Renal pelvis (tissue), 12 donors: ENCODE data around the gene PSMC2. TPM values are rescaled to one million over a fixed set of nuclear protein-coding genes. Genes with fewer than 3 reads are reported as not detected.

Experiments
- DNase-seq: peaks from one replicate; pipeline ENCODE4 v3.0.0-alpha.2; 2013
- long read RNA-seq, 16 experiments: transcript quantifications; one replicate each; lab custom pipeline, GENCODE V29; 2026
- polyA plus RNA-seq, 3 donors: library from polyadenylated mRNA; unstranded; fragments of 120-200 nt; gene quantifications; one replicate each; pipeline ENCODE4 v1.2.1, GENCODE V29; 2013; ENCODE audit not compliant: insufficient read length in 3 of 3

PSMC2 gene
- polyA plus RNA-seq, result 100 to 1,000 TPM; 107 to 119 (median 112) TPM
- long read RNA-seq, donor 1, transcript PSMC2-201 (12 exons, 2,637 nt), result major isoform, 39 of 46 reads
- long read RNA-seq, donor 1, partial matches to known transcripts, result 7 of 46 reads
- long read RNA-seq, donor 1, other reads (novel, unspliced or antisense), result 0 of 46 reads
- long read RNA-seq, donor 2, transcript PSMC2-201 (12 exons, 2,637 nt), result major isoform, 52 of 82 reads
- long read RNA-seq, donor 2, partial matches to known transcripts, result 30 of 82 reads
- long read RNA-seq, donor 2, other reads (novel, unspliced or antisense), result 0 of 82 reads
- long read RNA-seq, donor 3, transcript PSMC2-201 (12 exons, 2,637 nt), result major isoform, 50 of 74 reads
- long read RNA-seq, donor 3, partial matches to known transcripts, result 24 of 74 reads
- long read RNA-seq, donor 3, other reads (novel, unspliced or antisense), result 0 of 74 reads
- long read RNA-seq, donor 4, transcript PSMC2-201 (12 exons, 2,637 nt), result major isoform, 51 of 82 reads
- long read RNA-seq, donor 4, partial matches to known transcripts, result 31 of 82 reads
- long read RNA-seq, donor 4, other reads (novel, unspliced or antisense), result 0 of 82 reads
- long read RNA-seq, donor 5, transcript PSMC2-201 (12 exons, 2,637 nt), result major isoform, 28 of 59 reads
- long read RNA-seq, donor 5, partial matches to known transcripts, result 30 of 59 reads
- long read RNA-seq, donor 5, other reads (novel, unspliced or antisense), result 0 of 59 reads
- long read RNA-seq, donor 6, transcript PSMC2-201 (12 exons, 2,637 nt), result major isoform, 33 of 47 reads
- long read RNA-seq, donor 6, partial matches to known transcripts, result 13 of 47 reads
- long read RNA-seq, donor 6, other reads (novel, unspliced or antisense), result 0 of 47 reads
- long read RNA-seq, donor 7, transcript PSMC2-201 (12 exons, 2,637 nt), result major isoform, 32 of 66 reads
- long read RNA-seq, donor 7, partial matches to known transcripts, result 31 of 66 reads
- long read RNA-seq, donor 7, other reads (novel, unspliced or antisense), result 0 of 66 reads
- long read RNA-seq, donor 8, transcript PSMC2-201 (12 exons, 2,637 nt), result major isoform, 13 of 28 reads
- long read RNA-seq, donor 8, partial matches to known transcripts, result 15 of 28 reads
- long read RNA-seq, donor 8, other reads (novel, unspliced or antisense), result 0 of 28 reads
- long read RNA-seq, donor 9, transcript PSMC2-201 (12 exons, 2,637 nt), result major isoform, 58 of 95 reads
- long read RNA-seq, donor 9, partial matches to known transcripts, result 37 of 95 reads
- long read RNA-seq, donor 9, other reads (novel, unspliced or antisense), result 0 of 95 reads
- long read RNA-seq, donor 10, transcript PSMC2-201 (12 exons, 2,637 nt), result major isoform, 24 of 38 reads
- long read RNA-seq, donor 10, partial matches to known transcripts, result 13 of 38 reads
- long read RNA-seq, donor 10, other reads (novel, unspliced or antisense), result 0 of 38 reads
- long read RNA-seq, donor 11, transcript PSMC2-201 (12 exons, 2,637 nt), result major isoform, 23 of 30 reads
- long read RNA-seq, donor 11, partial matches to known transcripts, result 7 of 30 reads
- long read RNA-seq, donor 11, other reads (novel, unspliced or antisense), result 0 of 30 reads
- long read RNA-seq, donor 12, transcript PSMC2-201 (12 exons, 2,637 nt), result major isoform, 44 of 66 reads
- long read RNA-seq, donor 12, partial matches to known transcripts, result 22 of 66 reads
- long read RNA-seq, donor 12, other reads (novel, unspliced or antisense), result 0 of 66 reads
- long read RNA-seq, donor 13, transcript PSMC2-201 (12 exons, 2,637 nt), result major isoform, 13 of 32 reads
- long read RNA-seq, donor 13, partial matches to known transcripts, result 19 of 32 reads
- long read RNA-seq, donor 13, other reads (novel, unspliced or antisense), result 0 of 32 reads
- long read RNA-seq, donor 14, transcript PSMC2-201 (12 exons, 2,637 nt), result major isoform, 39 of 46 reads
- long read RNA-seq, donor 14, partial matches to known transcripts, result 7 of 46 reads
- long read RNA-seq, donor 14, other reads (novel, unspliced or antisense), result 0 of 46 reads
- long read RNA-seq, donor 15, transcript PSMC2-201 (12 exons, 2,637 nt), result major isoform, 61 of 79 reads
- long read RNA-seq, donor 15, partial matches to known transcripts, result 17 of 79 reads
- long read RNA-seq, donor 15, other reads (novel, unspliced or antisense), result 0 of 79 reads
- long read RNA-seq, donor 16, transcript PSMC2-201 (12 exons, 2,637 nt), result major isoform, 51 of 90 reads
- long read RNA-seq, donor 16, partial matches to known transcripts, result 39 of 90 reads
- long read RNA-seq, donor 16, other reads (novel, unspliced or antisense), result 0 of 90 reads

GRCh38 chr7:103347507-103348267 is at the start of gene PSMC2:
PSMC2 (plus strand) TSS chr7:103347643; CDS start chr7:103347712, 69 bp downstream.
- peak; percentile 95 for DNase-seq

GRCh38 chr7:103297837-103298179 is 49.6 kb upstream of the PSMC2 start:
- DNase-seq, result no peak

GRCh38 chr7:103299660-103300059 is 47.8 kb upstream of the PSMC2 start:
- no peak for DNase-seq

GRCh38 chr7:103301441-103301840 is 46.0 kb upstream of the PSMC2 start:
- no peak for DNase-seq

- no peak for DNase-seq
Measured at GRCh38 chr7:103307503-103308231, 39.8 kb upstream of the PSMC2 start.

- DNase-seq, result no peak
Measured at GRCh38 chr7:103314852-103315251, 32.6 kb upstream of the PSMC2 start.

- no peak for DNase-seq
Measured at GRCh38 chr7:103316380-103316941, 31.0 kb upstream of the PSMC2 start.

- no peak for DNase-seq
Measured at GRCh38 chr7:103317009-103317408, 30.4 kb upstream of the PSMC2 start.

- no peak for DNase-seq
Measured at GRCh38 chr7:103325744-103326143, 21.7 kb upstream of the PSMC2 start.

GRCh38 chr7:103336761-103337160 is 10.7 kb upstream of the PSMC2 start:
- no peak for DNase-seq

- no peak for DNase-seq
Measured at GRCh38 chr7:103338864-103339263, 8.6 kb upstream of the PSMC2 start.

- DNase-seq, result no peak
Measured at GRCh38 chr7:103341466-103341865, 6.0 kb upstream of the PSMC2 start.

GRCh38 chr7:103343332-103343731 is 4.1 kb upstream of the PSMC2 start:
- no peak for DNase-seq

- peak; percentile 15 for DNase-seq
Measured at GRCh38 chr7:103343758-103344452, 3.5 kb upstream of the PSMC2 start.

- peak; percentile 92 for DNase-seq
Measured at GRCh38 chr7:103344453-103345149, 2.8 kb upstream of the PSMC2 start, which contains the start of gene DNAJC2. DNAJC2 (minus strand) TSS chr7:103344767; CDS start chr7:103344622, 145 bp downstream.

- DNase-seq, result no peak
Measured at GRCh38 chr7:103346396-103346795, 1.0 kb upstream of the PSMC2 start.

- DNase-seq, result no peak
Measured at GRCh38 chr7:103348452-103348851, 1.0 kb downstream of the PSMC2 start.
